T-cell (primary cell): ENCODE data around the gene ZNF614. TPM values are rescaled to one million over a fixed set of nuclear protein-coding genes. Genes with fewer than 3 reads are reported as not detected.

Source experiments
- ATAC-seq, 4 experiments: fragments of 200-7000 bp in 3 of 4; fragments of 150-1000 bp in 1 of 4; cut with Tn5 transposase; replicated peaks in 1 of 4; 1 replicate in 3 of 4; 2 replicates in 1 of 4; pipeline ENCODE4 v1.10.0; 2021; ENCODE audit warnings: moderate library complexity in 3 of 4, mild to moderate bottlenecking in 2 of 4, moderate number of reproducible peaks in 1 of 4
- CTCF ChIA-PET, 2 donors: fragments of 300-600 bp; sonication (Branson Sonifier 250); formaldehyde crosslinking; loops; one replicate each; lab custom pipeline; 2022; ENCODE audit warnings: antibody characterized with exemption in 2 of 2; lab: Charles Lee
- POLR2A ChIA-PET, 2 donors: fragments of 300-600 bp; sonication (Branson Sonifier 250); formaldehyde crosslinking; loops; one replicate each; lab custom pipeline; 2022; ENCODE audit warnings: antibody characterized with exemption in 2 of 2; lab: Charles Lee
- DNase-seq, 35 experiments: peaks; one replicate each; pipeline versions ENCODE4 v3.0.0 to v3.0.0-alpha.2; 2013 to 2023
- H3K27ac ChIP-seq: one replicate; pipeline ENCODE4 v1.5.1; 2013; ENCODE audit warnings: low read length
- H3K27me3 ChIP-seq, 2 experiments: replicated peaks in 1 of 2; 1 replicate in 1 of 2; 2 replicates in 1 of 2; pipeline versions ENCODE4 v1.6.1 to v1.7.0; 2013; ENCODE audit warnings: low read length in 1 of 2, mixed read lengths in 1 of 2; ENCODE audit not compliant: control insufficient read depth in 2 of 2, insufficient read depth in 2 of 2; ENCODE audit errors: extremely low read depth in 1 of 2
- H3K36me3 ChIP-seq, 2 donors: 1 replicate in 1 of 2; 2 replicates in 1 of 2; pipeline versions ENCODE4 v1.6.1 to v1.7.0; 2013; ENCODE audit warnings: low read length in 1 of 2; ENCODE audit not compliant: control insufficient read depth in 2 of 2, insufficient read depth in 1 of 2; ENCODE audit errors: extremely low read depth in 1 of 2
- H3K4me1 ChIP-seq, 2 experiments: 1 replicate in 1 of 2; 2 replicates in 1 of 2; pipeline versions ENCODE4 v1.6.1 to v1.7.0; 2013; ENCODE audit warnings: low read length in 2 of 2, mixed read lengths in 1 of 2; ENCODE audit not compliant: insufficient read depth in 2 of 2, control insufficient read depth in 1 of 2; ENCODE audit errors: extremely low read depth in 1 of 2
- H3K4me3 ChIP-seq, 2 donors: 1 replicate in 1 of 2; 2 replicates in 1 of 2; pipeline versions ENCODE4 v1.5.1 to v1.7.0; 2013; ENCODE audit warnings: mild to moderate bottlenecking in 2 of 2, low read length in 1 of 2, moderate library complexity in 1 of 2; ENCODE audit not compliant: control insufficient read depth in 1 of 2; ENCODE audit errors: extremely low read depth in 1 of 2
- H3K9me3 ChIP-seq: 2 replicates; pipeline ENCODE4 v1.7.0; 2013
- H3K27ac Mint-ChIP-seq, 2 donors: one replicate each; pipeline ENCODE4 v1.8.0; 2020 to 2021; ENCODE audit warnings: mild to moderate bottlenecking in 2 of 2, mixed read lengths in 2 of 2
- H3K27me3 Mint-ChIP-seq, 2 donors: one replicate each; pipeline ENCODE4 v1.8.0; 2021 to 2022; ENCODE audit warnings: mixed read lengths in 2 of 2
- H3K36me3 Mint-ChIP-seq: one replicate; pipeline ENCODE4 v1.8.0; 2021; ENCODE audit warnings: mixed read lengths
- H3K4me1 Mint-ChIP-seq, 3 donors: one replicate each; pipeline ENCODE4 v1.8.0; 2020 to 2022; ENCODE audit warnings: mixed read lengths in 3 of 3, mild to moderate bottlenecking in 1 of 3
- H3K4me3 Mint-ChIP-seq, 3 donors: one replicate each; pipeline ENCODE4 v1.8.0; 2020 to 2022; ENCODE audit warnings: mild to moderate bottlenecking in 3 of 3, mixed read lengths in 3 of 3, moderate library complexity in 3 of 3
- H3K9me3 Mint-ChIP-seq, 3 donors: one replicate each; pipeline ENCODE4 v1.8.0; 2020 to 2022; ENCODE audit warnings: mixed read lengths in 3 of 3
- WGBS: methylation state at CpG from one replicate; pipeline ENCODE4 v1.1.5; 2013; ENCODE audit warnings: missing lambda C conversion rate; ENCODE audit not compliant: insufficient coverage; 5-methylcytosine and 5-hydroxymethylcytosine counted together
- total RNA-seq, 35 experiments: library from RNA in 6 of 35; stranded (reverse) in 6 of 35; fragments of 120-200 nt in 1 of 35; gene quantifications; one replicate each; pipeline versions ENCODE4 v1.2.1 to v1.2.4 and lab custom pipeline; 2013 to 2026

The ZNF614 gene
- total RNA-seq, 5 donors from 2014 or later (not counting 1 experiment from before 2014, with no cell fraction given) = 7.5 to 10.1 (median 9.2) TPM

- no peaks in the 10 kb centered on the region for H3K27me3 ChIP-seq
- H3K4me1 ChIP-seq = no peaks in the 10 kb centered on the region
- POLR2A ChIA-PET = no interaction called here
- 100% methylated on average over 1 of the region's 1 CpG for WGBS
- Mint-ChIP-seq H3K4me3 (no peak overlapping the region), H3K36me3 (peaks cover 88% of the 10 kb centered on the region), H3K9me3 (peaks cover 24 to 57% (median 47%) of the 10 kb centered on the region in 3 donors), H3K27ac (no peak overlapping the region), H3K27me3 (no peaks in the 10 kb centered on the region), H3K4me1 (no peaks in the 10 kb centered on the region)
- H3K9me3 ChIP-seq = peaks cover 49% of the 10 kb centered on the region
- no peak for DNase-seq
- H3K4me3 ChIP-seq = no peak overlapping the region
- CTCF ChIA-PET = no interaction called here
- no peak overlapping the region for H3K27ac ChIP-seq
- H3K36me3 ChIP-seq = peaks cover 39 to 82% of the 10 kb centered on the region in 2 donors
- no peak for ATAC-seq
Observed at GRCh38 chr19:51970718-51971117, 57.5 kb downstream of the ZNF614 start.

- no peak for DNase-seq
- no CpG with 5 or more reads among the region's 5 CpGs for WGBS
- no peak for ATAC-seq
- Histone ChIP-seq H3K4me1 (no peaks in the 10 kb centered on the region), H3K9me3 (peaks cover 37% of the 10 kb centered on the region), H3K4me3 (no peak overlapping the region), H3K27me3 (no peaks in the 10 kb centered on the region), H3K36me3 (peaks cover 21 to 54% of the 10 kb centered on the region in 2 donors), H3K27ac (no peak overlapping the region)
- Mint-ChIP-seq H3K27ac (no peak overlapping the region), H3K27me3 (no peaks in the 10 kb centered on the region), H3K36me3 (peaks cover 80% of the 10 kb centered on the region), H3K9me3 (peaks cover 32 to 70% (median 50%) of the 10 kb centered on the region in 3 donors), H3K4me3 (no peak overlapping the region), H3K4me1 (no peaks in the 10 kb centered on the region)
- ChIA-PET CTCF (no interaction called here), POLR2A (no interaction called here)
Observed at GRCh38 chr19:51965583-51965982, 62.6 kb downstream of the ZNF614 start.

Other genes starting within 250 kb of the ZNF614 start
- under 1 TPM in 1 of 5 donors, not detected in 4; 0.20 TPM for gene FPR3, start 233.2 kb downstream of the ZNF614 start, total RNA-seq
- gene ZNF577, start 140.4 kb downstream of the ZNF614 start, total RNA-seq = 10 to 100 TPM in 4 of 5 donors, 1 to 10 TPM in 1; 8.7 to 17.8 (median 13.7) TPM
- 10 to 100 TPM; 12.4 to 28.2 (median 23.8) TPM for gene ZNF649, start 123.4 kb downstream of the ZNF614 start, total RNA-seq
- gene ZNF613, start 100.9 kb downstream of the ZNF614 start, total RNA-seq = 1 to 10 TPM; 1.1 to 8.8 (median 4.7) TPM
- 10 to 100 TPM; 27.4 to 33.4 (median 29.0) TPM for gene ZNF350, start 41.5 kb downstream of the ZNF614 start, total RNA-seq
- gene ZNF615, start 20.2 kb downstream of the ZNF614 start, total RNA-seq = 10 to 100 TPM; 12.3 to 18.9 (median 16.9) TPM
- gene ZNF432, start 20.5 kb upstream of the ZNF614 start, total RNA-seq = 10 to 100 TPM; 12.9 to 22.1 (median 17.3) TPM
- gene ZNF841, start 67.4 kb upstream of the ZNF614 start, total RNA-seq = 10 to 100 TPM; 25.4 to 34.3 (median 32.2) TPM
- gene ZNF616, start 111.6 kb upstream of the ZNF614 start, total RNA-seq = 10 to 100 TPM in 3 of 5 donors, 1 to 10 TPM in 2; 3.6 to 18.3 (median 14.4) TPM
- gene ZNF836, start 143.2 kb upstream of the ZNF614 start, total RNA-seq = 10 to 100 TPM; 27.6 to 43.9 (median 35.0) TPM
- gene PPP2R1A, start 161.7 kb upstream of the ZNF614 start, total RNA-seq = 100 to 1,000 TPM; 177 to 203 (median 191) TPM
- 10 to 100 TPM; 40.3 to 46.6 (median 42.0) TPM for gene ZNF766, start 241.2 kb upstream of the ZNF614 start, total RNA-seq